T-helper 17 cell (primary cell): ENCODE data around the gene CHSY3. TPM values are rescaled to one million over a fixed set of nuclear protein-coding genes. Genes with fewer than 3 reads are reported as not detected.

Source experiments
- ATAC-seq: fragments of 150-1000 bp; cut with Tn5 transposase; 2 replicates; pipeline ENCODE4 v1.10.0; 2021; ENCODE audit warnings: mild to moderate bottlenecking, moderate library complexity
- DNase-seq, 3 donors: peaks; one replicate each; pipeline versions ENCODE4 v3.0.0 to v3.0.0-alpha.2; 2020 to 2021
- H3K9me3 ChIP-seq: one replicate; pipeline ENCODE4 v1.7.0; 2013; ENCODE audit warnings: low read length, mild to moderate bottlenecking; ENCODE audit not compliant: control insufficient read depth, poor library complexity, severe bottlenecking
- H3K27ac Mint-ChIP-seq: one replicate; pipeline ENCODE4 v1.8.0; 2022; ENCODE audit warnings: mild to moderate bottlenecking, moderate library complexity, mixed read lengths
- H3K27me3 Mint-ChIP-seq: one replicate; pipeline ENCODE4 v1.8.0; 2022; ENCODE audit warnings: mixed read lengths
- H3K36me3 Mint-ChIP-seq: one replicate; pipeline ENCODE4 v1.8.0; 2022; ENCODE audit warnings: low read depth, mixed read lengths
- H3K4me1 Mint-ChIP-seq: one replicate; pipeline ENCODE4 v1.8.0; 2022; ENCODE audit warnings: mild to moderate bottlenecking, mixed read lengths
- H3K4me3 Mint-ChIP-seq: one replicate; pipeline ENCODE4 v1.8.0; 2022; ENCODE audit warnings: mild to moderate bottlenecking, moderate library complexity, mixed read lengths
- total RNA-seq, 4 donors: library from RNA in 2 of 4; stranded (reverse) in 2 of 4; gene quantifications; one replicate each; pipeline ENCODE4 v1.2.3 and lab custom pipeline; 2022 to 2026

Gene CHSY3
- total RNA-seq, 2 donors from 2014 or later, result not detected

- Mint-ChIP-seq H3K36me3 (no peaks in the 10 kb centered on the region), H3K4me3 (no peak overlapping the region), H3K27me3 (peaks cover 25% of the 10 kb centered on the region), H3K4me1 (no peaks in the 10 kb centered on the region), H3K27ac (no peak overlapping the region)
- no peaks in the 10 kb centered on the region for H3K9me3 ChIP-seq
- no peak for ATAC-seq
- DNase-seq, result no peak
Observed at GRCh38 chr5:129912601-129913255, 8.5 kb downstream of the CHSY3 start.

GRCh38 chr5:129915415-129915814 is 11.2 kb downstream of the CHSY3 start:
- Mint-ChIP-seq H3K27ac (no peak overlapping the region), H3K27me3 (peaks cover 18% of the 10 kb centered on the region), H3K36me3 (no peaks in the 10 kb centered on the region), H3K4me1 (no peaks in the 10 kb centered on the region), H3K4me3 (no peak overlapping the region)
- DNase-seq (no peak), ATAC-seq (no peak)
- H3K9me3 ChIP-seq, result no peaks in the 10 kb centered on the region

GRCh38 chr5:129917224-129917623 is 13.0 kb downstream of the CHSY3 start:
- DNase-seq (no peak), ATAC-seq (no peak)
- Mint-ChIP-seq H3K36me3 (no peaks in the 10 kb centered on the region), H3K4me3 (no peak overlapping the region), H3K27ac (no peak overlapping the region), H3K27me3 (peaks cover 18% of the 10 kb centered on the region), H3K4me1 (no peaks in the 10 kb centered on the region)
- no peaks in the 10 kb centered on the region for H3K9me3 ChIP-seq

- Mint-ChIP-seq H3K4me3 (no peak overlapping the region), H3K36me3 (no peaks in the 10 kb centered on the region), H3K27me3 (no peaks in the 10 kb centered on the region), H3K4me1 (no peaks in the 10 kb centered on the region), H3K27ac (no peak overlapping the region)
- no peak for DNase-seq
- no peak for ATAC-seq
- no peaks in the 10 kb centered on the region for H3K9me3 ChIP-seq
Observed at GRCh38 chr5:129921204-129921603, 16.9 kb downstream of the CHSY3 start.

- Mint-ChIP-seq H3K4me3 (no peak overlapping the region), H3K36me3 (peaks cover 2% of the 10 kb centered on the region), H3K27ac (no peak overlapping the region), H3K4me1 (no peaks in the 10 kb centered on the region), H3K27me3 (peaks cover 11% of the 10 kb centered on the region)
- ATAC-seq (no peak), DNase-seq (no peak)
- no peaks in the 10 kb centered on the region for H3K9me3 ChIP-seq
Observed at GRCh38 chr5:129930221-129930620, 26.0 kb downstream of the CHSY3 start.

GRCh38 chr5:129935626-129936025 is 31.4 kb downstream of the CHSY3 start:
- no peaks in the 10 kb centered on the region for H3K9me3 ChIP-seq
- H3K36me3 Mint-ChIP-seq, result peaks cover 2% of the 10 kb centered on the region
- H3K27me3 Mint-ChIP-seq, result peaks cover 14% of the 10 kb centered on the region
- no peak overlapping the region for H3K4me3 Mint-ChIP-seq
- ATAC-seq (no peak), DNase-seq (no peak)
- H3K4me1 Mint-ChIP-seq, result no peaks in the 10 kb centered on the region
- no peak overlapping the region for H3K27ac Mint-ChIP-seq

GRCh38 chr5:129938077-129938476 is 33.8 kb downstream of the CHSY3 start:
- Mint-ChIP-seq H3K36me3 (peaks cover 2% of the 10 kb centered on the region), H3K27me3 (peaks cover 14% of the 10 kb centered on the region), H3K4me1 (no peaks in the 10 kb centered on the region), H3K27ac (no peak overlapping the region), H3K4me3 (no peak overlapping the region)
- H3K9me3 ChIP-seq, result no peaks in the 10 kb centered on the region
- ATAC-seq (no peak), DNase-seq (no peak)

GRCh38 chr5:129943936-129944335 is 39.7 kb downstream of the CHSY3 start:
- no peak overlapping the region for H3K27ac Mint-ChIP-seq
- no peaks in the 10 kb centered on the region for H3K9me3 ChIP-seq
- ATAC-seq (no peak), DNase-seq (no peak)
- no peaks in the 10 kb centered on the region for H3K36me3 Mint-ChIP-seq
- H3K27me3 Mint-ChIP-seq, result no peaks in the 10 kb centered on the region
- no peaks in the 10 kb centered on the region for H3K4me1 Mint-ChIP-seq
- no peak overlapping the region for H3K4me3 Mint-ChIP-seq

GRCh38 chr5:129945028-129945427 is 40.8 kb downstream of the CHSY3 start:
- no peak overlapping the region for H3K27ac Mint-ChIP-seq
- no peak for ATAC-seq
- H3K4me1 Mint-ChIP-seq, result no peaks in the 10 kb centered on the region
- H3K36me3 Mint-ChIP-seq, result no peaks in the 10 kb centered on the region
- DNase-seq, result no peak
- H3K9me3 ChIP-seq, result no peaks in the 10 kb centered on the region
- no peaks in the 10 kb centered on the region for H3K27me3 Mint-ChIP-seq
- no peak overlapping the region for H3K4me3 Mint-ChIP-seq

GRCh38 chr5:129945774-129946270 is 41.6 kb downstream of the CHSY3 start:
- DNase-seq (no peak), ATAC-seq (no peak)
- Mint-ChIP-seq H3K27ac (no peak overlapping the region), H3K4me1 (no peaks in the 10 kb centered on the region), H3K27me3 (no peaks in the 10 kb centered on the region), H3K4me3 (no peak overlapping the region), H3K36me3 (no peaks in the 10 kb centered on the region)
- no peaks in the 10 kb centered on the region for H3K9me3 ChIP-seq

- no peaks in the 10 kb centered on the region for H3K27me3 Mint-ChIP-seq
- H3K36me3 Mint-ChIP-seq, result no peaks in the 10 kb centered on the region
- no peaks in the 10 kb centered on the region for H3K9me3 ChIP-seq
- no peak overlapping the region for H3K4me3 Mint-ChIP-seq
- ATAC-seq, result no peak
- no peak for DNase-seq
- H3K27ac Mint-ChIP-seq, result no peak overlapping the region
- no peaks in the 10 kb centered on the region for H3K4me1 Mint-ChIP-seq
Observed at GRCh38 chr5:129951039-129951438, 46.8 kb downstream of the CHSY3 start.

GRCh38 chr5:129958581-129958980 is 54.3 kb downstream of the CHSY3 start:
- Mint-ChIP-seq H3K27ac (no peak overlapping the region), H3K27me3 (peaks cover 5% of the 10 kb centered on the region), H3K4me3 (no peak overlapping the region), H3K4me1 (no peaks in the 10 kb centered on the region), H3K36me3 (no peaks in the 10 kb centered on the region)
- ATAC-seq (no peak), DNase-seq (no peak)
- no peaks in the 10 kb centered on the region for H3K9me3 ChIP-seq

- Mint-ChIP-seq H3K27ac (no peak overlapping the region), H3K27me3 (peaks cover 5% of the 10 kb centered on the region), H3K4me1 (no peaks in the 10 kb centered on the region), H3K4me3 (no peak overlapping the region), H3K36me3 (no peaks in the 10 kb centered on the region)
- no peak for ATAC-seq
- H3K9me3 ChIP-seq, result no peaks in the 10 kb centered on the region
- no peak for DNase-seq
Observed at GRCh38 chr5:129960831-129961230, 56.6 kb downstream of the CHSY3 start.

GRCh38 chr5:129962506-129962905 is 58.2 kb downstream of the CHSY3 start:
- ATAC-seq, result no peak

More at GRCh38 chr5:129962506-129962905, 58.2 kb downstream of the CHSY3 start:
- H3K27ac Mint-ChIP-seq, result no peak overlapping the region
- no peaks in the 10 kb centered on the region for H3K4me1 Mint-ChIP-seq
- H3K4me3 Mint-ChIP-seq, result no peak overlapping the region
- DNase-seq, result no peak
- peaks cover 5% of the 10 kb centered on the region for H3K27me3 Mint-ChIP-seq
- H3K36me3 Mint-ChIP-seq, result no peaks in the 10 kb centered on the region
- no peaks in the 10 kb centered on the region for H3K9me3 ChIP-seq
